ENCODE data around the gene SSR3.

Gene SSR3

GRCh38 chr3:156492801-156493261 is 62.1 kb downstream of the SSR3 start:
- DNase-seq (ENCODE audit: low read depth in 1 of 2, low spot score in 1 of 2), result no peak

GRCh38 chr3:156491192-156491591 is 63.7 kb downstream of the SSR3 start:
- no peak for DNase-seq (ENCODE audit: low read depth in 1 of 2, low spot score in 1 of 2)

Data from activated CD4-positive, alpha-beta T cell treated with anti-CD3 and anti-CD28 coated beads, Interleukin-2, amount 50 U/mL, for 24 hours (primary cell).